ENCODE measurements around the gene IFNL2. TPM values are rescaled to one million over a fixed set of nuclear protein-coding genes. Genes with fewer than 3 reads are reported as not detected.
A peak's percentile ranks its signal among the peaks of the same experiment; 100 is the strongest.
"Not testable (repeated sequence)": the region's sequence is repeated elsewhere in the genome, so short reads cannot be mapped to it uniquely, and the experiment has no call there.

Gene IFNL2
- total RNA-seq, 1 experiment from 2014 or later, result not detected

DNA sequence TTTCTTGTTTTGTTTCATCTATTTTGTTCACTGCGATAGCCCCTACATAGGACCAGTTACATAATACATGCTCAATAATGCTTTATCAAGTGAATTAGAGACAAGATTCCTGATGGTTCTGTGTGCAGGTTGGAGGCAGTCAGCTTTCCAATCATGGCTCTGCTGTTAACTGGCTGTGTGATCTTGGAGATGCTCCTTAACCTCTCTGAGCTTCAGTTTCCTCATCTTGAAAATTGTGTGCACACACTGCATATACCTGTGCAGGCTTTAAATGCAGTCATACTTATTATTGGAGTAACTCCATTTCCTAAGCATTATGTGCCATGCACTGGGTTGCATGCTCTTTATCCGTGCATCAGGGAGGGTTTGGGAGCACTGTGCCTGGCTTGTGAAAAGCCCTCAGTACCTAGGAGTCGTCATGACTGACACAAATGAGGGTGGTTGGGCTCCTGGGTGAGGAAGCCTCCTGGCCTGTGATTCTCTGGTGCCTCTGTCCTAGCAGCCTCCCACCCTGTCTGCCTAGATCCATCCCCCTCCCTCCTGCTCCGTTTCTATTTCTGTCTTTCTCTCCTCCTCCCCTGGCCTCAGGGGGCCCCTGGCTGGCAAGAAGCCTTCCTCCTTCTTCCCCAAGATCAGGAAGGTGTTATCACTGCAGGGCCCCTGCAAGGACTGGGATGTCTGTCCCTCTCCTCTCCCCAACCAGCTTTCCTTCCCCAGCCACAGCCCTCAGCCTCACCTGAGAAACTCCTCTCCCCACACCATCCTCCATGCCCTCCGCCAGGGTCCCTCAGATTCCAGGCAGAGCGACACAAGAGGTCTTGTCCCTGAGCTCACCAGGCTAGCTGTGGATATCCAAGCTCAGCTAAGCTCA lies 36.7 kb downstream of the IFNL2 start:
- in situ Hi-C loops (cut with HindIII; ENCODE audit: low pct_unique_long_range_greater_than_20kb, low sequenced_read_pairs), result no loop called here
- no peak for DNase-seq (ENCODE audit: low read depth, low spot score)

GRCh38 chr19:39306075-39306474 lies 37.9 kb downstream of the IFNL2 start:
- in situ Hi-C loops (cut with HindIII; ENCODE audit: low pct_unique_long_range_greater_than_20kb, low sequenced_read_pairs), result no loop called here
- DNase-seq (ENCODE audit: low read depth, low spot score), result no peak

- DNase-seq (ENCODE audit: low read depth, low spot score), result no peak
- in situ Hi-C loops (cut with HindIII; ENCODE audit: low pct_unique_long_range_greater_than_20kb, low sequenced_read_pairs), result no loop called here
Measured at GRCh38 chr19:39307046-39307821, 39.0 kb downstream of the IFNL2 start.

DNA sequence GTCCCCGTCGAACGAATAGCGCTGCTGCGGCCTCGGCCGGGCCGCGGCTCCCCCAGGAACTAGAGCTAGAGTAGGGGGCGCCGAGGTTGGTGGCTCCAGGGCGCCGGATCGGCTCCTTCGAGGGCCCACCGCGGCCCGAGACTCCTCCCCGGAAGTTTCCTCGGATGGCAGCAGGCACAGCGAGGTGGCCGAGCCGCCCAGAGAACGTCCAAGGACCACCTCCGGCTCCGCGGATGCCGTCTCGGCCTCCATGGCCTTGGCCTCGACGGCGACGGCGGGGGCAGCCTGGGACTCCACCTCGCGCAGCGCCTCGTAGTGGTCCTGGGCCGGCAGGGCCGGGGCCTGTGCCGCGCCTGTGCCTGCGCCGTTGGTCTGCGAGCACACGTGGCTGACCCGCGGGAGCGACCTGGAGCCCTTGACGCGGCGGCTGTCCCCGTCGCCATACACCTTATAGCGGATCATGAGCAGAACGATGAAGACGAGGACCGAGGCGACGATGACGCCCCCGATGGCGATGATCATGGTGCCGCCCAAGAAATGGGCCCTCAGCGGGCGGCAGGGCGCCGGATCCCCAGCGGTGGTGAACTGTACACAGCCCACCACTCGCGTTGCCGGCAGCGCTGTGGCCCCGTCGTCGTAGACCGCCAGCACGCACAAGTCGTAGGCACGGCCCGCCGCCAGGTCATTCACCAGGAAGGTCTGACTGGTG lies 39.8 kb downstream of the IFNL2 start:
- no peak for DNase-seq (ENCODE audit: low read depth, low spot score)
- in situ Hi-C loops (cut with HindIII; ENCODE audit: low pct_unique_long_range_greater_than_20kb, low sequenced_read_pairs), result no loop called here

GRCh38 chr19:39308531-39309304 lies 40.5 kb downstream of the IFNL2 start:
- in situ Hi-C loops (cut with HindIII; ENCODE audit: low pct_unique_long_range_greater_than_20kb, low sequenced_read_pairs), result no loop called here
- no peak for DNase-seq (ENCODE audit: low read depth, low spot score)

DNA sequence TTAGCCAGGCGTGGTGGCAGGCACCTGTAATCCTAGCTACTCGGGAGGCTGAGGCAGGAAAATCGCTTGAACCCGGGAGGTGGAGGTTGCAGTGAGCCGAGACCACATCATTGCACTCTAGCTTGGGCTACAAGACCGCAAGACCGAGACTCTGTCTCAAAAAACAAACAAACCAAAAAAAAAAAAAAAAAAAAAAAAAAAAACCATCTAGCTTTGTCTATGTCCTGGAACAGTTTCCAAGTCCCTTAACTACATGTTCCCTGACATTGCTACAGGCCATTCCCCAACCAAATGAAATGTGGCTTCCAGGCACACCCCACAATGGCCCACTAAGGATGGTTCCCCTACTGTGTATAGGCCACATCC lies 41.1 kb downstream of the IFNL2 start:
- in situ Hi-C loops (cut with HindIII; ENCODE audit: low pct_unique_long_range_greater_than_20kb, low sequenced_read_pairs); DNase-seq (ENCODE audit: low read depth, low spot score): not testable (repeated sequence)

- peak; percentile 46 for DNase-seq (ENCODE audit: low read depth, low spot score)
- in situ Hi-C loops (cut with HindIII; ENCODE audit: low pct_unique_long_range_greater_than_20kb, low sequenced_read_pairs), result no loop called here
Measured at GRCh38 chr19:39310558-39311311, 42.5 kb downstream of the IFNL2 start.

DNA sequence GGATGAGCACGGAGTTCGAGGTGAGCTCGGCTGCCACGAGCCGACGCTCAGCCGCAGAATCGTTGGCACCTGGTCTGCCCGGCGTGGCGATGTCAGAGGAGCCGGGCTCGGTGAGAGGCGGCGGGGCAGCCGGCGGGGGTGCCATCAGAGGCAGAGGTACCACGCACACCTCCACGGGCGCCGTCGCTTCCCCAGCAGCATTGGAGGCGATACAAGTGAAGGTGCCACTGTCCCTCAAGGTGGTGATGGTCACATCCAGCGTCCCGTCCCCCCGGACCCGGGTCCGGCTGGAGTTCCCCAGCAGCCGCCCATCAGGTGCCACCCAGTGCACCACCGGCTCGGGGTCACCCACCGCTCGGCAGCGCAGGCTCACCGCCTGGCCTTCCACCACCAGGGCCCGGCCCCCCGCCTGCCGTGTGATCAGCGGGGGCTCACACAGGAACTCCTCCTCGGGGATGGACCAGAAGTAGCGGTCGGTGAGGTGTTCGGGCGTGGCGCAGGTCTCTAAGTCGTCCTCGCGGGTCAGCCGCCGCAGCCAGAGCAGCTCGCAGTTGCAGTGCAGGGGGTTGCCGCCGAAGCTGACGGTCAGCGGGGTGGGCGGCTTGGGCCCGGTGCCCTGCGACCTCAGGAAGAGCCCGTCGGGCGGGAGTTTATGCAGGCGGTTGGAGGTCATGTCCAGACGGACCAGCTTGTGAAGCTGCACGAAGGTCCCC lies 46.0 kb downstream of the IFNL2 start:
- DNase-seq (ENCODE audit: low read depth, low spot score), result no peak
- in situ Hi-C loops (cut with HindIII; ENCODE audit: low pct_unique_long_range_greater_than_20kb, low sequenced_read_pairs), result no loop called here

GRCh38 chr19:39315933-39316332 lies 47.7 kb downstream of the IFNL2 start:
- in situ Hi-C loops (cut with HindIII; ENCODE audit: low pct_unique_long_range_greater_than_20kb, low sequenced_read_pairs), result no loop called here

DNA sequence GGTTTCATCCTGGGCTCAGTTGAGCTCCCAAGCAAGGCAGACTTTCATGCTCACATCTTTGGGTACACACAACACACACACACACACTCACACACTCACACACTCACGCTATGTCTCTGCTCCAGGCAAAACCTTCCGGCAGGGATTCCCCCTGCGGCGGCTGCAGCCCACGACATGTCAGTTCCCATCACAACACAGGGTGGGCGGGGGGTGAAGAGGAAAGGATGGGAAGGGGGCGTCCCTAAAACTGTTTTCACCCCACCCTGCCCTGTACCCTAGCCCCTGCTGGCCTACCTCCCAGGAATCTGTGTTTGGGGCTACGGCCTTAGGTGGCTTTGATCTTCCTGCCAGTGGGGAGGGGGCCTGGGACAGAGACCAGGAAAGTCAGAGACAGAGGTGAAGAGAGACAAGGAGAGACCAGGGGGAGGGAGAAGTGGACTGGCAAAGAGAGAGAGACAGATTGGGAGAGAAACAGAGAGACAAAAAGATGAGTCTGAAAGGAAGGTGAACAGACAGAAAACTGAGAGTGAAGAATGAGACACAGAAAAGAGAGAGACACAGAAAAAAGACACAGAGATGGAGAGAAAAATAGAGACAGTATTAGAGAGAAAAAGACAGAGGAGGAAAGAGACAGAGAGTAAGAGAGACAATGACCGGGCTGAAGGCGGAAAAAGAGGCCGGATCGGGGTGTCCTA lies 48.6 kb downstream of the IFNL2 start:
- no peak for DNase-seq (ENCODE audit: low read depth, low spot score)
- in situ Hi-C loops (cut with HindIII; ENCODE audit: low pct_unique_long_range_greater_than_20kb, low sequenced_read_pairs), result no loop called here

More at GRCh38 chr19:39315933-39316332, 47.7 kb downstream of the IFNL2 start:
- DNase-seq (ENCODE audit: low read depth, low spot score), result no peak

DNA sequence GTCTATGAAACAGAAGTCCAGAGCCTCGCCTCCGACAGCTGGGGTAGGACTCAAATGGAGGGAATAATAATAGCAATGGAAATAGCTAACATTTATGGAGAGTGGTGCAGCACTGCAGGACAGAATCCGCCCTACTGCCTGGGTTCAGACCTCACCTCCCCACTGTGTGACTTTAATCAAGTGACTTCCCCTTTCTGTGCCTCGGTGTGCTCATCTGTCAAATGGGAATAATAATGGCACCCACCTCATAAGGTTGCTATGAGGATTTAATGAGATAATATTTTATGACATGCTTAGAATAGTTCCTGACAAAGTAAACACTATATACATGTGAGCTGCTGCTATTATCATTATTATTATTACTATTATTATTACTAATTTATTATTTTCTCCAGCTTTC lies 49.3 kb downstream of the IFNL2 start:
- no peak for DNase-seq (ENCODE audit: low read depth, low spot score)
- in situ Hi-C loops (cut with HindIII; ENCODE audit: low pct_unique_long_range_greater_than_20kb, low sequenced_read_pairs), result no loop called here

DNA sequence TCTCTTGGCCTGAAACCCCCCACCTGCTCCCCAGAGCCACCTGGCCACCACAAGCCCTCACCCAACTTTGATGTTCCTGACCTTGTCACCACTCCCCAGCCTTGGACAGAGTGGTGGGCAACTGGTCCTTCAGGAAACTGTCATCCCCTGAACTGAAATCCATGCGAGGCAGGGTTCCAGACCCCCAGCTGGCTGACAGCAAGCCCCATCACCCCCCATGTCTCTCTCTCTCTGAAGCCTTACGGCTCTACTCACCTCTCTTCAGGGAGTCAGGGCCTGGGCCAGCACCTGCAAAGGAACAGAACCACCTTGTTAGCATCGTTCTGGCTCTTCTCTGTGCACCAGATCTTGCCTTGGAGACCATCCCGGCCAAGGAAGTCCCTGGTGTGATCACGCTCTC lies 49.9 kb downstream of the IFNL2 start:
- in situ Hi-C loops (cut with HindIII; ENCODE audit: low pct_unique_long_range_greater_than_20kb, low sequenced_read_pairs), result no loop called here
- no peak for DNase-seq (ENCODE audit: low read depth, low spot score)

GRCh38 chr19:39318690-39319089 lies 50.5 kb downstream of the IFNL2 start:
- in situ Hi-C loops (cut with HindIII; ENCODE audit: low pct_unique_long_range_greater_than_20kb, low sequenced_read_pairs), result no loop called here
- DNase-seq (ENCODE audit: low read depth, low spot score), result no peak

- DNase-seq (ENCODE audit: low read depth, low spot score), result no peak
- in situ Hi-C loops (cut with HindIII; ENCODE audit: low pct_unique_long_range_greater_than_20kb, low sequenced_read_pairs), result no loop called here
Measured at GRCh38 chr19:39319098-39319891, 51.1 kb downstream of the IFNL2 start.

Data from SK-MEL-5 (cell line).